Stimulated activated CD8-positive, alpha-beta memory T cell treated with anti-CD3 and anti-CD28 coated beads, Interleukin-7, amount 100 ng/mL, for 1 hour (primary cell): ENCODE results near the gene DEAF1.
"Not testable (repeated sequence)": the region's sequence is repeated elsewhere in the genome, so short reads cannot be mapped to it uniquely, and the experiment has no call there.

Experiments
- DNase-seq, 2 donors: peaks; one replicate each; pipeline ENCODE4 v3.0.0-alpha.2; 2020; ENCODE audit warnings: low read depth in 2 of 2

Gene DEAF1, protein sequence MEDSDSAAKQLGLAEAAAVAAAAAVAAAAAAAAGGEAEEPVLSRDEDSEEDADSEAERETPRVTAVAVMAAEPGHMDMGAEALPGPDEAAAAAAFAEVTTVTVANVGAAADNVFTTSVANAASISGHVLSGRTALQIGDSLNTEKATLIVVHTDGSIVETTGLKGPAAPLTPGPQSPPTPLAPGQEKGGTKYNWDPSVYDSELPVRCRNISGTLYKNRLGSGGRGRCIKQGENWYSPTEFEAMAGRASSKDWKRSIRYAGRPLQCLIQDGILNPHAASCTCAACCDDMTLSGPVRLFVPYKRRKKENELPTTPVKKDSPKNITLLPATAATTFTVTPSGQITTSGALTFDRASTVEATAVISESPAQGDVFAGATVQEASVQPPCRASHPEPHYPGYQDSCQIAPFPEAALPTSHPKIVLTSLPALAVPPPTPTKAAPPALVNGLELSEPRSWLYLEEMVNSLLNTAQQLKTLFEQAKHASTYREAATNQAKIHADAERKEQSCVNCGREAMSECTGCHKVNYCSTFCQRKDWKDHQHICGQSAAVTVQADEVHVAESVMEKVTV

DNA sequence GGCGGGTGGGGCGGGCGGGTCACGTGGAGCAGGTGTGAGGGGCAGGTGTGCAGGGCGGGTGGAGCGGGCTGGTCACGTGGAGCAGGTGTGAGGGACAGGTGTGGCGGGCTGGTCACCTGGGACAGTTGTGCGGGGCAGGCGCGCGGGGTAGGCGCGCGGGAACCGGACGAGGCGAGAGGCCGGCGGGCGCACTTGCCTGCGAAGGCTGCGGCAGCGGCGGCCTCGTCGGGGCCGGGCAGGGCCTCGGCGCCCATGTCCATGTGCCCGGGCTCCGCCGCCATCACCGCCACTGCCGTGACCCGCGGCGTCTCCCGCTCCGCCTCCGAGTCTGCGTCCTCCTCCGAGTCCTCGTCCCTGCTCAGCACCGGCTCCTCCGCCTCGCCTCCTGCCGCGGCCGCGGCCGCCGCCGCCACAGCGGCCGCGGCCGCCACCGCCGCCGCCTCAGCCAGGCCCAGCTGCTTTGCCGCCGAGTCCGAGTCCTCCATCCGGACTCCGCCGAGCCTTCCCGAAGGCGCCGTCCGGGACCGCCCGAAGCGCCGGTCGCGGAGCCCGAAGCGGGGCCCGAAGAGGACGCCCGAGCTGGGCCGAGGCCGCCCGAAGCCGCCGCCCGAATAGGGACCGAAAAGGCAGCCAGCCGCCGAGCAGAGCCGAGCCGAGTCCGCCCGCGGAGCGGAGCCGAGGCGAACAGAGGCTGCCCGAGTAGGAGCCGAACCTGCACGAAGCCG, at the start of gene DEAF1:
TSS of gene DEAF1 (minus strand) at position 660 of the 725 bp plus-strand sequence. CDS start at position 485, 175 bp downstream.
- DNase-seq: peak; percentile 97

- DNase-seq: no peak
Measured at GRCh38 chr11:742571-743201, 47.7 kb upstream of the DEAF1 start.

DNA sequence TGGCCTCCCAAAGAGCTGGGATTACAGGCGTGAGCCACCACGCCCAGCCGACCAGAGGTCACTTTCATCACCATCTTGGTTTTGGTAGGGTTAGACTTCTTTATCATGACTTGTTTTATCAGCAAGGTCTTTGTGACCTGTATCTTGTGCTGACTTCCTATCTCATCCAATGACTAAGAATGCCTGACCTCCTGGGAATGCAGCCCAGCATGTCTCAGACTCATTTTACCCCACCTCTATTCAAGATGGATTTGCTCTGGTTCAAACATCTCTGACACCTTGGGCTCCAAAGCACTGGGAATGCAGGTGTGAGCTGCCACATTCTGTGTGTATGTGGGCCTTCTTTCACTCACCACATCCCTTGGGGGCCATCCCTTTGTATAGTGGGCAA, 47.1 kb upstream of the DEAF1 start:
- DNase-seq: no peak

- not testable (repeated sequence) for DNase-seq
Measured at GRCh38 chr11:737899-738298, 42.9 kb upstream of the DEAF1 start.

DNA sequence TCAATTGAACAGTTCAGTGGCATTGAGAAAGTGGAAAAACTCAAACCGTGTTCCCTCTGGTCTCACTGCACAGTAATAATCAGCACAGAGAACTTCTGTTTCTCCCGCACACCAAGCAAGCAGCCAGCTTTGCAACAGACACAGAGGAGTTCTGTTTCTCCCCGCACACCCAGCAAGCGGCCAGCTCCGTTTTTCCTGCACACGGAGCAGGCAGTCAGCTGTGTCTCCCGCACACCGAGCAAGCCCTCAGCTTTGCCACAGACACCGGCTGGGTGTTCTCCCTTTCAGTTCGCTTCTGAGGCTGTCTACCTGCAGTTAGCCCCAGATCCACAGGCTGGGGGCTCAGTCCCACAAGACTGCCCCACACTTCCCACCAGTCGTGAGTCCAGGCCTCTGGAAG, 42.3 kb upstream of the DEAF1 start:
- DNase-seq: no peak

GRCh38 chr11:734541-734940, 39.5 kb upstream of the DEAF1 start:
- not testable (repeated sequence) for DNase-seq

DNA sequence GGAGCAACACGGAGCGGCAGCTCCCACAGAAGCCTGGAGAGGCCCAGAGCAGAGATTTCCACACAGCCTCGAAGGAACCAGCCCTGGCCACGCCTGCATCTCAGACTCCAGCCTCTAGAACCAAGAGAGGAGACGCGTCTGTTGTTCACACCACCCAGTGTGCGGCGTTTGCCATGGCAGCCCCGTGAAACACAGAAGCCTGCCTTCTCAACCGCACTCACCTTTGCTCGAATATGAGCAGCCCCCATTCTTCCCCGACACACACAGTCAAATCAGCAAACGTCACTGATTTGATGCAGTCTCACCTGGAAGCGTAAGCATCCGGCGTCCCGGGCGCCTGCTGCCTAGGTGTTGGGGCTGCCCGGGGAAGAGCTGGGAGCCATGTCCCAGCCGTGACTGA, 38.0 kb upstream of the DEAF1 start:
- DNase-seq: no peak

GRCh38 chr11:729492-730074, 34.6 kb upstream of the DEAF1 start:
- DNase-seq: no peak

- DNase-seq: no peak
Measured at GRCh38 chr11:728901-729491, 34.0 kb upstream of the DEAF1 start.

- DNase-seq: peak; percentile 61 to 67
Measured at GRCh38 chr11:727859-728748, 33.1 kb upstream of the DEAF1 start.

- DNase-seq: no peak
Measured at GRCh38 chr11:727281-727701, 32.3 kb upstream of the DEAF1 start.

DNA sequence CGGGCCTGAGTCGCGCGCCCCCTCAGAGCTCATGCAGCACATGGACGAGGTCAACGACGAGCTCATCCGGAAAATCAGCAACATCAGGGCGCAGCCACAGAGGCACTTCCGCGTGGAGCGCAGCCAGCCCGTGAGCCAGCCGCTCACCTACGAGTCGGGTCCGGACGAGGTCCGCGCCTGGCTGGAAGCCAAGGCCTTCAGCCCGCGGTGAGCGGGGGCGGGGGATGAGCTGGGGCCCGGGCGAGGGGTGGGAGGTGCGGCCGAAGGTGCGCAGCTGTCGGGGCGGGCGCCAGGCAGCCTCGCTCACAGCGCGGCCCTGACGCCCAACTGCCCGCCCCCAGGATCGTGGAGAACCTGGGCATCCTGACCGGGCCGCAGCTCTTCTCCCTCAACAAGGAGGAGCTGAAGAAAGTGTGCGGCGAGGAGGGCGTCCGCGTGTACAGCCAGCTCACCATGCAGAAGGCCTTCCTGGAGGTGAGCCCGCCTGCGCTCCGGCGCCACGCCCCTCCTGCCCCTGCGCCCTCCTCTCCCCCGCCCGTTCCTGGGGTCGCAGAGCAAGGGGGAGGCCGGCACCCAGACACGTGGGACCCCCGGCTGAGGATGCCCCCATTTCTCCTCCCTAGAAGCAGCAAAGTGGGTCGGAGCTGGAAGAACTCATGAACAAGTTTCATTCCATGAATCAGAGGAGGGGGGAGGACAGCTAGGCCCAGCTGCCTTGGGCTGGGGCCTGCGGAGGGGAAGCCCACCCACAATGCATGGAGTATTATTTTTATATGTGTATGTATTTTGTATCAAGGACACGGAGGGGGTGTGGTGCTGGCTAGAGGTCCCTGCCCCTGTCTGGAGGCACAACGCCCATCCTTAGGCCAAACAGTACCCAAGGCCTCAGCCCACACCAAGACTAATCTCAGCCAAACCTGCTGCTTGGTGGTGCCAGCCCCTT, 31.5 kb upstream of the DEAF1 start:
- DNase-seq: no peak

GRCh38 chr11:725624-726202, 30.7 kb upstream of the DEAF1 start:
- DNase-seq: no peak

DNA sequence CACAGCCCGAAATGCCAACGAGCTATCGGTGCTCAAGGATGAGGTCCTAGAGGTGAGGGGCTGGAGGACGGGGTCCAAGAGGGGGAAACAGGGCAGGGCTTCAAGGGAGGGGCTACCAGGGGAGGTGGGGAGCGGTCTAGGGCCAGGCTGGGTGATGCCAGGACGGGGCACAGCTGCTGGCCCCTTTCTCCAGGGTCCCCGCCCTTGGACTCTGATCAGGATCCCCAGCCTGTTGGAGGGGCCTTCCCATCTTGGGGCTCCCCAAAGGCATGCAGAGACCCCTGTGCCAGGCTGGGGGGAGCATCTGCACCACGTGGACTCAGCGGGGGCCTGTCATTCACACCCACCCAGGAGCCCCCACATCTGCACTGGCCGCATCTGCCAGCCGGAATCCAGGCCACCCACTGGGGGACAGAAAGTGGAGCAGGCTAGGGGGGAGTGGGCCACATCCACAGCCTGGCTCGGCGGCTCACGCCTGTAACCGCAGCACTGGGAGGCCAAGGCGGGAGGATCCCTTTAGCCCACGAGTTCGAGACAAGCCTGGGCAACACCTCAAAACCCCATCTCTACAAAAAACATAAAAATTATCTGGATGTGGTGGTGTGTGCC, 29.9 kb upstream of the DEAF1 start:
- DNase-seq: no peak

DNA sequence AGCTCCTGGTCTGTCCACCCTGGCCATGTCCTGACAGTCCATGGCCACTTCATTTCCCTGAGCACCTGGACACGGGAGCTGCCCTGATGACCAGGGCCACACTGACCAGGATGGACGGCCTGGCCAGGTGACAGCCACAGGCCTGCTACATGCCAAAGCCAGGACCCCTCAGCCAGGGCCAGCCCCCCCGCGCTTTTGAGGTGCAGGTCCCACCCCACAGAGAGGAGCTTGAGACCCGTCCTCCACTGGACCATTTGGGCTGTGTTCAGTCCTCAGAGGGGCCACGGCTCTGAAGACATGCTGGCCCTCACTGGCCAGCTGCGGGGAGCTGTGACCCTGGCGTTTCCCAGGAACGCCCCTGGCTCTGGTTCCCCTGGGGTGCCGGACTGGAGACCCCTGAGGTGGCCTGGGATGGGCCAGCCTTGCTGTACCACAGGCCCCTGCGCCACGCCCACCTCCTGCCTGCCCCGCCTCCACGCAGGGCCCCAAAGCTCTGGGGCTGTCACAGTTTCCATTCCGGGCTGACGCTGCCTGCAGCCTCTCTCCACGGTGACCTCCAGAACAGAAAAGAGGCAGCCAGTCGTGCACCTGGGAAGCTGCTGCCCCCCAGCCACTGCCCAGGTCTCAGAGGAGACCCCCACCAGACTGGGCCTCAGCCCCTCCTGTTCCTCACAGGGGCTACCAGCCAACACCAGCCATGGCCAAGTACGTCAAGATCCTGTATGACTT, 29.2 kb upstream of the DEAF1 start:
- no peak for DNase-seq

DNA sequence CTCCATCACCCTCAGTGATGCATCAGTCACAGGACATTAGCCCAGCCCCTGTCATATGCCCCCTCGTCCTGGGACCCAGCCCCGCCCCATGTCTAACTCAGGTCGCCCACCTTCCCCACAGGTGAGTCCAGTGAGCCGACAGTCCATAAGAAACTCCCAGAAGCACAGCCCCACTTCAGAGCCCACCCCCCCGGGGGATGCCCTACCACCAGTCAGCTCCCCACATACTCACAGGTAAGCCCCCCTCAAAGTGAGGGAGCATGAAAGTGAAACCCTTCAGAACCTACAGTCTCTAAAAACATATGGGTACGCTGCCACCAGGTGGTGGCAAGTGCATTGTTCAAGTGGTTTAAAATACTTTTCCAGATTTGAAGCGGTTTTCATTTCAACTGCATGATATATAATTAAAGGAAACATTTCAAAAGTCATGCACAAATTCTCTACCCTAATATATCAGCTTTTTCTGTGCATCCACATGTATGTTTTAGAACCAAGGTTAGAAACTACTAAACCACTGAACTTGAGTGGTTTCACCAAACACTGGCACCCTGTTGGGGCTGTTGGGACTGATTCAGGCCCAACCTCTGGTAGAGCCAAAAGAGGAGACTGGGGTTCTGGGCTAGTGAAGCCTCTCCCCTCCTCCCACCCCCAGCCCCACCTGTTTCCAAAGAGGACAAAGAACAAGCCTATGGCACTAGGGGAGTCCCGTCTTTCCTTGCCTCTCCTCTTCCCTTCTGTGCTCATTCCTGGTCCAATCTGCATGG, 28.3 kb upstream of the DEAF1 start:
- peak in 1 of 2 donors; percentile 22 for DNase-seq

- DNase-seq: no peak
Measured at GRCh38 chr11:722346-722811, 27.4 kb upstream of the DEAF1 start.
